Neuronal stem cell (in vitro differentiated cells): ENCODE measurements around the gene YARS1.

Experiments
- DNase-seq: peaks from one replicate; pipeline ENCODE4 v3.0.0-alpha.2; 2013; ENCODE audit warnings: low spot score
- H2AFZ ChIP-seq: one replicate; pipeline ENCODE4 v1.6.1; 2013; ENCODE audit warnings: mild to moderate bottlenecking, low read length, inconsistent platforms
- H2AK5ac ChIP-seq: 2 replicates; pipeline ENCODE4 v1.6.1; 2013; ENCODE audit warnings: low read depth, mild to moderate bottlenecking, inconsistent platforms, low read length, moderate library complexity, mixed read lengths
- H2BK120ac ChIP-seq: 2 replicates; pipeline ENCODE4 v1.6.1; 2013; ENCODE audit warnings: low read depth, mild to moderate bottlenecking, inconsistent platforms, low read length, moderate library complexity, mixed read lengths
- H2BK12ac ChIP-seq: one replicate; pipeline ENCODE4 v1.6.1; 2013; ENCODE audit warnings: low read length, inconsistent platforms
- H2BK15ac ChIP-seq: 2 replicates; pipeline ENCODE4 v1.6.1; 2013; ENCODE audit warnings: mild to moderate bottlenecking, low read length, inconsistent platforms, mixed read lengths
- H2BK5ac ChIP-seq: one replicate; pipeline ENCODE4 v1.6.1; 2013; ENCODE audit warnings: inconsistent platforms, mild to moderate bottlenecking, low read length, moderate library complexity
- H3K14ac ChIP-seq: one replicate; pipeline ENCODE4 v1.6.1; 2013; ENCODE audit warnings: low read length, inconsistent platforms
- H3K18ac ChIP-seq: 2 replicates; pipeline ENCODE4 v1.6.1; 2013; ENCODE audit warnings: low read length, inconsistent platforms
- H3K23ac ChIP-seq: 2 replicates; pipeline ENCODE4 v1.6.1; 2013; ENCODE audit warnings: low read depth, mild to moderate bottlenecking, mixed read lengths, low read length, inconsistent platforms; ENCODE audit not compliant: poor library complexity
- H3K27ac ChIP-seq: replicated peaks from 3 replicates; pipeline ENCODE4 v1.5.1; 2013; ENCODE audit warnings: low read length, inconsistent platforms
- H3K27me3 ChIP-seq, 3 experiments: 2 replicates each; pipeline ENCODE4 v1.6.1; 2013; ENCODE audit warnings: low read length in 3 of 3, mild to moderate bottlenecking in 2 of 3, inconsistent platforms in 1 of 3, low read depth in 1 of 3, mixed read lengths in 1 of 3, moderate library complexity in 1 of 3; ENCODE audit not compliant: control insufficient read depth in 3 of 3, insufficient read depth in 3 of 3
- H3K36me3 ChIP-seq, 2 donors: replicated peaks in 1 of 2; 2 replicates each; pipeline ENCODE4 v1.6.1; 2013; ENCODE audit warnings: low read length in 2 of 2; ENCODE audit not compliant: control insufficient read depth in 2 of 2, insufficient read depth in 2 of 2
- H3K4ac ChIP-seq: 2 replicates; pipeline ENCODE4 v1.6.1; 2013; ENCODE audit warnings: inconsistent platforms, mild to moderate bottlenecking, low read length, moderate library complexity
- H3K4me1 ChIP-seq, 2 donors: 1 replicate in 1 of 2; 2 replicates in 1 of 2; pipeline ENCODE4 v1.6.1; 2013; ENCODE audit warnings: low read length in 2 of 2, low read depth in 1 of 2; ENCODE audit not compliant: control insufficient read depth in 2 of 2, insufficient read depth in 1 of 2
- H3K4me2 ChIP-seq: one replicate; pipeline ENCODE4 v1.6.1; 2013; ENCODE audit warnings: mild to moderate bottlenecking, low read length, inconsistent platforms; ENCODE audit not compliant: insufficient read depth, poor library complexity, severe bottlenecking
- H3K4me3 ChIP-seq, 2 donors: 2 replicates each; pipeline ENCODE4 v1.5.1; 2013; ENCODE audit warnings: low read length in 2 of 2, mild to moderate bottlenecking in 2 of 2, inconsistent platforms in 1 of 2, moderate library complexity in 1 of 2
- H3K79me1 ChIP-seq: one replicate; pipeline ENCODE4 v1.6.1; 2013; ENCODE audit warnings: low read depth, mild to moderate bottlenecking, inconsistent platforms, low read length, moderate library complexity
- H3K9ac ChIP-seq: one replicate; pipeline ENCODE4 v1.6.1; 2013; ENCODE audit warnings: mild to moderate bottlenecking, low read depth, low read length, inconsistent platforms; ENCODE audit not compliant: poor library complexity
- H3K9me3 ChIP-seq, 2 donors: replicated peaks in 1 of 2; 2 replicates each; pipeline versions ENCODE3 to v1.6.1; 2013; ENCODE audit warnings: low read length in 2 of 2, mild to moderate bottlenecking in 2 of 2, inconsistent platforms in 1 of 2, low read depth in 1 of 2, mixed read lengths in 1 of 2, moderate library complexity in 1 of 2; ENCODE audit not compliant: control insufficient read depth in 2 of 2, insufficient read depth in 1 of 2
- H4K8ac ChIP-seq: one replicate; pipeline ENCODE4 v1.6.1; 2013; ENCODE audit warnings: low read depth, mild to moderate bottlenecking, inconsistent platforms, low read length, moderate library complexity
- H4K91ac ChIP-seq: one replicate; pipeline ENCODE4 v1.6.1; 2013; ENCODE audit warnings: low read length, low read depth, mild to moderate bottlenecking, inconsistent platforms; ENCODE audit not compliant: poor library complexity
- WGBS, 2 donors: extraction: QIAGEN DNeasy Blood & Tissue Kit; methylation state at CpG; one replicate each; pipeline ENCODE4 v1.1.7; 2013; ENCODE audit warnings: missing lambda C conversion rate in 2 of 2, mixed read lengths in 1 of 2; ENCODE audit not compliant: insufficient read length in 2 of 2, insufficient replicate concordance in 1 of 2; ENCODE audit errors: extremely low coverage in 2 of 2; 5-methylcytosine and 5-hydroxymethylcytosine counted together

YARS1 gene

GRCh38 chr1:32764826-32765569 is 52.2 kb downstream of the YARS1 start:
- H3K18ac ChIP-seq: peak overlapping the region; percentile 87
- H3K9ac ChIP-seq: no peak overlapping the region
- H3K36me3 ChIP-seq: peaks cover 9 to 31% of the 10 kb centered on the region in 2 donors
- H4K8ac ChIP-seq: no peak overlapping the region
- H3K4ac ChIP-seq: no peak overlapping the region
- no peak overlapping the region for H3K27ac ChIP-seq
- WGBS, 2 donors: no CpG with 5 or more reads among the region's 7 CpGs
- peak overlapping the region; percentile 32 for H2BK15ac ChIP-seq
- H2AFZ ChIP-seq: no peak overlapping the region
- peaks cover 16 to 33% of the 10 kb centered on the region in 2 donors for H3K4me1 ChIP-seq
- peaks cover 0 to 3% (median 0%) of the 10 kb centered on the region in 3 experiments for H3K27me3 ChIP-seq
- H3K14ac ChIP-seq: no peak overlapping the region
- no peak overlapping the region for H2BK12ac ChIP-seq
- H4K91ac ChIP-seq: no peak overlapping the region
- no peak for DNase-seq
- no peak overlapping the region for H2BK120ac ChIP-seq
- H3K9me3 ChIP-seq: no peaks in the 10 kb centered on the region
- peaks cover 5% of the 10 kb centered on the region for H3K79me1 ChIP-seq
- H3K23ac ChIP-seq: no peak overlapping the region
- H2AK5ac ChIP-seq: peak overlapping the region; percentile 36
- H3K4me3 ChIP-seq: peak overlapping the region in 1 of 2 donors; percentile 1
- peak overlapping the region; percentile 71 for H3K4me2 ChIP-seq
- H2BK5ac ChIP-seq: no peak overlapping the region

DNA sequence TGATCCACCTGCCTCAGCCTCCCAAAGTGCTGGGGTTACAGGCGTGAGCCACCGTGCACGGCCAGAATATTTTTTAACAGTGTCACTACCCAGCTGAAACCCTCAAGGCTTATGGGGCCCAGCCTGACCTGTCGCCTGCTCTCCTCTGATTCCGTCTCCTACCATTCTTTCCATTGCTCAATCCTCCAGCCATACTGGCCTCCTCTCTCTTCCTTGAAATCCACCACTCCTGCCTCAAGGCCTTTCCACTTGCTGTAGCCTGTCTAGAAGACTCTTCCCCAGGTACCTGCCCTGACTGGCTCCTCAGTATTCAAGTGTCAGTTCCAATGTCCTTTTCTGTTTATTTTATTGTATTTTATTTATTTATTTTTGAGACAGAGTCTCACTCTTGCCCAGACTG is 53.9 kb downstream of the YARS1 start:
- Histone ChIP-seq H3K27ac (no peak overlapping the region), H3K9me3 (no peaks in the 10 kb centered on the region), H2BK12ac (no peak overlapping the region), H4K91ac (no peak overlapping the region), H3K18ac (no peak overlapping the region), H3K4me1 (peaks cover 20 to 43% of the 10 kb centered on the region in 2 donors), H3K27me3 (peaks cover 0 to 3% (median 0%) of the 10 kb centered on the region in 3 experiments), H2BK15ac (no peak overlapping the region), H3K9ac (no peak overlapping the region), H3K23ac (no peak overlapping the region), H2AFZ (no peak overlapping the region), H3K14ac (no peak overlapping the region), H3K4me2 (no peak overlapping the region), H4K8ac (no peak overlapping the region), H3K4ac (no peak overlapping the region), H2BK120ac (no peak overlapping the region), H3K79me1 (peaks cover 5% of the 10 kb centered on the region), H2AK5ac (no peak overlapping the region), H3K4me3 (no peak overlapping the region), H2BK5ac (no peak overlapping the region), H3K36me3 (peaks cover 4 to 15% of the 10 kb centered on the region in 2 donors)
- WGBS, 2 donors: no CpG with 5 or more reads among the region's 5 CpGs
- no peak for DNase-seq

- Histone ChIP-seq H3K18ac (no peak overlapping the region), H2BK15ac (no peak overlapping the region), H4K8ac (no peak overlapping the region), H2BK12ac (no peak overlapping the region), H3K4me2 (no peak overlapping the region), H3K14ac (no peak overlapping the region), H3K4ac (no peak overlapping the region), H3K27ac (no peak overlapping the region), H2AK5ac (no peak overlapping the region), H3K36me3 (peaks cover 0 to 9% of the 10 kb centered on the region in 2 donors), H3K4me3 (no peak overlapping the region), H3K23ac (no peak overlapping the region), H3K79me1 (peaks cover 3% of the 10 kb centered on the region), H3K4me1 (peaks cover 19 to 44% of the 10 kb centered on the region in 2 donors), H2BK5ac (no peak overlapping the region), H3K27me3 (peaks cover 0 to under 1% (median 0%) of the 10 kb centered on the region in 3 experiments), H3K9me3 (no peaks in the 10 kb centered on the region), H3K9ac (no peak overlapping the region), H4K91ac (no peak overlapping the region), H2AFZ (no peak overlapping the region), H2BK120ac (no peak overlapping the region)
- no peak for DNase-seq
- WGBS, 2 donors: no CpG with 5 or more reads among the region's 2 CpGs
Measured at GRCh38 chr1:32761936-32762335, 55.2 kb downstream of the YARS1 start.

GRCh38 chr1:32761253-32761877 is 55.8 kb downstream of the YARS1 start:
- Histone ChIP-seq H3K4ac (no peak overlapping the region), H3K36me3 (peaks cover 0 to 9% of the 10 kb centered on the region in 2 donors), H2BK15ac (no peak overlapping the region), H3K4me3 (no peak overlapping the region), H3K9me3 (no peaks in the 10 kb centered on the region), H2AFZ (no peak overlapping the region), H3K18ac (no peak overlapping the region), H4K8ac (no peak overlapping the region), H3K79me1 (peaks cover 3% of the 10 kb centered on the region), H3K4me1 (peaks cover 14 to 39% of the 10 kb centered on the region in 2 donors), H3K4me2 (no peak overlapping the region), H4K91ac (no peak overlapping the region), H2BK12ac (no peak overlapping the region), H2AK5ac (no peak overlapping the region), H3K23ac (no peak overlapping the region), H2BK120ac (no peak overlapping the region), H3K9ac (no peak overlapping the region), H2BK5ac (no peak overlapping the region), H3K14ac (no peak overlapping the region), H3K27ac (no peak overlapping the region), H3K27me3 (no peaks in the 10 kb centered on the region)
- no CpG with 5 or more reads among the region's 10 CpGs for WGBS, 2 donors
- no peak for DNase-seq
